ENCODE data around the gene CFAP73. TPM values are rescaled to one million over a fixed set of nuclear protein-coding genes. Genes with fewer than 3 reads are reported as not detected.

CFAP73 gene
- total RNA-seq, 1 experiment from 2014 or later = 0.34 TPM

- Histone ChIP-seq H3K36me3 (ENCODE audit: control insufficient read depth in 1 of 2, insufficient read depth in 2 of 2, low read length in 2 of 2) (no peaks in the 10 kb centered on the region), H2AFZ (ENCODE audit: low read depth, low read length, poor library complexity, severe bottlenecking) (no peak overlapping the region), H3K9me3 (ENCODE audit: control insufficient read depth in 1 of 2, insufficient read depth in 1 of 2, low read depth in 1 of 2, low read length in 2 of 2) (no peaks in the 10 kb centered on the region), H3K4me3 (replicated peaks in 1 of 2; ENCODE audit: low read depth in 1 of 2, low read length in 2 of 2) (no peak overlapping the region), H3K79me2 (ENCODE audit: insufficient read depth, low read length) (no peaks in the 10 kb centered on the region), H3K27ac (ENCODE audit: low read depth, low read length) (no peak overlapping the region), H3K27me3 (ENCODE audit: insufficient read depth, low read length) (no peaks in the 10 kb centered on the region), H3K4me1 (ENCODE audit: control insufficient read depth in 1 of 2, insufficient read depth in 2 of 2, low read length in 2 of 2) (peaks cover 0 to 12% of the 10 kb centered on the region in 2 experiments; a peak in 1 of 4 replicates), H3K9me2 (ENCODE audit: insufficient read depth) (no peaks in the 10 kb centered on the region), H4K20me1 (ENCODE audit: insufficient read depth) (no peaks in the 10 kb centered on the region), H3K9ac (ENCODE audit: low read length) (no peak overlapping the region), H3K4me2 (ENCODE audit: low read length) (no peak overlapping the region)
- intact Hi-C loops (cut with micrococcal nuclease) = no loop called here
- ATAC-seq = no peak; the same call in 1 of the 2 replicates
- TF ChIP-seq REST (IDR thresholded peaks at IDR 0.05; ENCODE audit: low read depth) (no peak), SIN3A (IDR thresholded peaks at IDR 0.05; ENCODE audit: low read depth) (no peak), MAX (IDR thresholded peaks at IDR 0.05) (no peak), YY1 (IDR thresholded peaks at IDR 0.05; ENCODE audit: extremely low read depth, insufficient replicate concordance, low read depth, low read length) (no peak), EZH2phosphoT487 (IDR thresholded peaks at IDR 0.05; ENCODE audit: borderline replicate concordance) (no peak)
- CTCF ChIA-PET = interaction anchor here (1.2 kb wide), 1 partner anchor 10 kb away, joined by 3 read pairs; no protein-coding TSS in a partner anchor
- POLR2A ChIA-PET = no interaction called here
- RAD21 ChIA-PET (ENCODE audit: low non-redundant PET in 1 of 2, low total read pairs in 2 of 2, uncharacterized antibody in 2 of 2, unreplicated experiment in 2 of 2) = no interaction called here
- DNase-seq (ENCODE audit: low read depth, low spot score) = no peak
- no TSS peak for BruUV-seq (replicated peaks)
Observed at GRCh38 chr12:113142886-113143332, 6.6 kb upstream of the CFAP73 start.

GRCh38 chr12:113143959-113144358, 5.6 kb upstream of the CFAP73 start:
- no peak overlapping the region for H3K9ac ChIP-seq (ENCODE audit: low read length)
- DNase-seq (ENCODE audit: low read depth, low spot score) = no peak
- no peaks in the 10 kb centered on the region for H3K9me3 ChIP-seq (ENCODE audit: control insufficient read depth in 1 of 2, insufficient read depth in 1 of 2, low read depth in 1 of 2, low read length in 2 of 2)
- H3K4me2 ChIP-seq (ENCODE audit: low read length) = no peak overlapping the region
- BruUV-seq (replicated peaks) = no TSS peak
- no peaks in the 10 kb centered on the region for H3K79me2 ChIP-seq (ENCODE audit: insufficient read depth, low read length)
- H3K27me3 ChIP-seq (ENCODE audit: insufficient read depth, low read length) = no peaks in the 10 kb centered on the region
- H4K20me1 ChIP-seq (ENCODE audit: insufficient read depth) = no peaks in the 10 kb centered on the region
- H3K4me1 ChIP-seq (ENCODE audit: control insufficient read depth in 1 of 2, insufficient read depth in 2 of 2, low read length in 2 of 2) = peaks cover under 1 to 15% of the 10 kb centered on the region in 2 experiments; a peak in 3 of 4 replicates
- POLR2A ChIA-PET = no interaction called here
- RAD21 ChIA-PET (ENCODE audit: low non-redundant PET in 1 of 2, low total read pairs in 2 of 2, uncharacterized antibody in 2 of 2, unreplicated experiment in 2 of 2) = no interaction called here
- H2AFZ ChIP-seq (ENCODE audit: low read depth, low read length, poor library complexity, severe bottlenecking) = no peak overlapping the region
- ATAC-seq = no peak
- no peak overlapping the region for H3K27ac ChIP-seq (ENCODE audit: low read depth, low read length)
- intact Hi-C loops (cut with micrococcal nuclease) = no loop called here
- CTCF ChIA-PET = no interaction called here
- H3K4me3 ChIP-seq (replicated peaks in 1 of 2; ENCODE audit: low read depth in 1 of 2, low read length in 2 of 2) = no peak overlapping the region
- H3K9me2 ChIP-seq (ENCODE audit: insufficient read depth) = no peaks in the 10 kb centered on the region
- no peaks in the 10 kb centered on the region for H3K36me3 ChIP-seq (ENCODE audit: control insufficient read depth in 1 of 2, insufficient read depth in 2 of 2, low read length in 2 of 2)
- TF ChIP-seq CTCF (IDR thresholded peaks at IDR 0.05 in 2 of 3, conservative IDR thresholded peaks at IDR 0.05 in 1 of 3; ENCODE audit: borderline replicate concordance in 1 of 3, insufficient read depth in 1 of 3, low read depth in 2 of 3, low read length in 2 of 3) (no peak), ZFX (IDR thresholded peaks at IDR 0.05) (no peak), SRF (IDR thresholded peaks at IDR 0.05; ENCODE audit: low read depth) (no peak), ELF1 (IDR thresholded peaks at IDR 0.05; ENCODE audit: borderline replicate concordance, low read depth) (no peak), EGR1 (IDR thresholded peaks at IDR 0.05; ENCODE audit: low read depth) (no peak), ATF3 (IDR thresholded peaks at IDR 0.05) (no peak)

All from HCT116 (cell line).